ENCODE results near the gene EPAS1.

The EPAS1 gene

DNA sequence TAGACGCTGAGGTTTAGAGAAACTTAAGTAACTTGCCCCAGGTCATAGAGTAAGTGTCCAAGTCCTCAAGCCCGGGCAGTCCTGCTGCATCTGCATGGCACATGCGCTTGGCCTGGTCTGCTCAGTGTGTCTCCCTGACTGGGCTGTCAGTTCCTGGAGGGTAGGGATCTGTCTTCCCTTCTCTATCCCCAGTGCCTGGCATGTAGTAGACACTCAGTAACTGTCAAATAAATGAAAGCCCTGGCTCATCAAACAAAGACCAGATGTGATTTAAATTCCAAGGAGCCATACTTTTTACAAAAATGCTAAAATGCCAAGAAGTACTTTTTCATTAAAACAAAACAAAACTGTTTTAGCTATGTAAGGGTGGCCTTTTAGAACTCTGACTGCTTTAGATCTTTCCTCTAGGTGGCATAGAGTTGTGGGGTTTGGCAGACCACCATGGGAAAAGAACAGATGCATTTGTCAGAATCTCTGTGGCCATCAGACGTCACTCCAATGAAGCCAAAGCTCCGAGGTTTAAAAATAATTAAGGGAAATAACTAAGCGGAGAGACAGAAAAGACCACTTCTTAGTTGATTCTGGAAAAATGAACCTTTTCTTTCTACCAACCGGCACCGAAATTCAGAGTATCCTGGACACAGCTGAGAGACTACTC, 34.0 kb downstream of the EPAS1 start:
- Histone ChIP-seq H3K27me3 (no peaks in the 10 kb centered on the region), H3K36me3 (no peaks in the 10 kb centered on the region), H3K4me1 (peaks cover 0 to 98% (median 88%) of the 10 kb centered on the region in 4 donors), H3K4me3 (peak overlapping the region in 1 of 2 donors; percentile 9), H3K27ac (peak overlapping the region; percentile 84 to 86), H3K9me3 (no peaks in the 10 kb centered on the region)
- intact Hi-C loops (cut with DNase I; ENCODE audit: low total_unique reads), result no loop called here
- DNase-seq, result no peak
- no peak for TF ChIP-seq CTCF (IDR thresholded peaks at IDR 0.05)

GRCh38 chr2:46332686-46333281, 35.6 kb downstream of the EPAS1 start:
- no peak for TF ChIP-seq CTCF (IDR thresholded peaks at IDR 0.05)
- H3K27me3 ChIP-seq, result no peaks in the 10 kb centered on the region
- peaks cover 0 to 98% (median 90%) of the 10 kb centered on the region in 4 donors for H3K4me1 ChIP-seq
- H3K9me3 ChIP-seq, result no peaks in the 10 kb centered on the region
- peak overlapping the region; percentile 84 to 86 for H3K27ac ChIP-seq
- DNase-seq, result peak in 1 of 2 donors; percentile 65
- H3K4me3 ChIP-seq, result no peak overlapping the region
- intact Hi-C loops (cut with DNase I; ENCODE audit: low total_unique reads), result no loop called here
- no peaks in the 10 kb centered on the region for H3K36me3 ChIP-seq

DNA sequence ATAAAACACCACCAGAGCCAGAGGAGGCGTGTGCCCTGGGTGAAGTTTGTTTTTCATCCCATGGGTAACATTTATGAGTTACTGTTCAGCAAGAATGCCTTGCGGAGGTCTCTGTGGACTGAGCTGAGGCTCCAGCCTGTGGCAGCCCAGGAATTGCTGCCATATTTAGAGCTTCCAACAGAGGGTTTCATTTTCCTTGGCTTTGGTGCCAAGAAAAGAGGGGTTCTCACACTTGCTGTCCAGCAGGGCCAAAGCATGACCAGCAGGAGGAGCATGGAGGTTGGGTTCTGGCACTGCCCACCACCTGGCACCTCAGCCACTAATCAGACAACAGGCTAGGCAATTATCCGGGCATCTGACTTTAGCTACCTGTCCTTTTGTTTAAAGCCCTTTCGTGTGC, 36.7 kb downstream of the EPAS1 start:
- peak; percentile 42 to 85 for DNase-seq
- Histone ChIP-seq H3K4me3 (peak overlapping the region; percentile 37 to 48), H3K27ac (peak overlapping the region; percentile 84 to 86), H3K36me3 (no peaks in the 10 kb centered on the region), H3K9me3 (no peaks in the 10 kb centered on the region), H3K4me1 (peaks cover 0 to 98% (median 91%) of the 10 kb centered on the region in 4 donors), H3K27me3 (no peaks in the 10 kb centered on the region)
- peak; percentile 52 to 64 for TF ChIP-seq CTCF (IDR thresholded peaks at IDR 0.05)
- intact Hi-C loops (cut with DNase I; ENCODE audit: low total_unique reads), result no loop called here

- no peak for TF ChIP-seq CTCF (IDR thresholded peaks at IDR 0.05)
- H3K4me1 ChIP-seq, result peaks cover 0 to 98% (median 90%) of the 10 kb centered on the region in 4 donors
- H3K36me3 ChIP-seq, result no peaks in the 10 kb centered on the region
- intact Hi-C loops (cut with DNase I; ENCODE audit: low total_unique reads), result no loop called here
- peak overlapping the region; percentile 37 to 48 for H3K4me3 ChIP-seq
- H3K27me3 ChIP-seq, result no peaks in the 10 kb centered on the region
- H3K9me3 ChIP-seq, result no peaks in the 10 kb centered on the region
- H3K27ac ChIP-seq, result peak overlapping the region; percentile 84 to 86
- no peak for DNase-seq
Observed at GRCh38 chr2:46334389-46335271, 37.4 kb downstream of the EPAS1 start.

- peak overlapping the region; percentile 84 to 86 for H3K27ac ChIP-seq
- peaks cover 0 to 98% (median 90%) of the 10 kb centered on the region in 4 donors for H3K4me1 ChIP-seq
- peak; percentile 64 to 80 for DNase-seq
- no peak for TF ChIP-seq CTCF (IDR thresholded peaks at IDR 0.05)
- no peaks in the 10 kb centered on the region for H3K9me3 ChIP-seq
- peak overlapping the region; percentile 37 to 48 for H3K4me3 ChIP-seq
- no peaks in the 10 kb centered on the region for H3K36me3 ChIP-seq
- no peaks in the 10 kb centered on the region for H3K27me3 ChIP-seq
- intact Hi-C loops (cut with DNase I; ENCODE audit: low total_unique reads), result no loop called here
Observed at GRCh38 chr2:46335391-46336282, 38.4 kb downstream of the EPAS1 start.

Data from tibial artery (tissue), 4 donors.